GM20000 (cell line): ENCODE data around the gene IFNGR2.
"Not testable (repeated sequence)": the region's sequence is repeated elsewhere in the genome, so short reads cannot be mapped to it uniquely, and the experiment has no call there.

Experiments used
- DNase-seq: peaks from one replicate; pipeline ENCODE4 v3.0.0; 2012; ENCODE audit warnings: low spot score
- CTCF ChIP-seq: IDR thresholded peaks from 2 replicates; pipeline ENCODE4 v1.5.1; 2012; ENCODE audit warnings: mild to moderate bottlenecking, control low read depth; ENCODE audit errors: extremely low read depth, missing control alignments

The IFNGR2 gene

GRCh38 chr21:33362044-33362555 is 41.1 kb upstream of the IFNGR2 start:
- DNase-seq = no peak
- no peak for TF ChIP-seq CTCF

GRCh38 chr21:33363911-33364609 is 39.2 kb upstream of the IFNGR2 start:
- not testable (repeated sequence) for DNase-seq

- DNase-seq = no peak
- TF ChIP-seq CTCF = no peak
Measured at GRCh38 chr21:33364830-33365229, 38.4 kb upstream of the IFNGR2 start.

- DNase-seq = no peak
- no peak for TF ChIP-seq CTCF
Measured at GRCh38 chr21:33367309-33367973, 35.8 kb upstream of the IFNGR2 start.

- DNase-seq = no peak
- no peak for TF ChIP-seq CTCF
Measured at GRCh38 chr21:33368124-33368523, 35.1 kb upstream of the IFNGR2 start.

GRCh38 chr21:33368576-33368975 is 34.6 kb upstream of the IFNGR2 start:
- no peak for DNase-seq
- no peak for TF ChIP-seq CTCF

GRCh38 chr21:33369586-33369985 is 33.6 kb upstream of the IFNGR2 start:
- no peak for DNase-seq
- TF ChIP-seq CTCF = no peak

- no peak for DNase-seq
- no peak for TF ChIP-seq CTCF
Measured at GRCh38 chr21:33370305-33370704, 32.9 kb upstream of the IFNGR2 start.
